Ascending aorta (tissue), 2 donors: ENCODE measurements around the gene PSME1. TPM values are rescaled to one million over a fixed set of nuclear protein-coding genes. Genes with fewer than 3 reads are reported as not detected.

Source experiments
- DNase-seq, 2 donors: peaks; one replicate each; pipeline ENCODE4 v3.0.0-alpha.2; 2019; ENCODE audit warnings: low spot score in 2 of 2
- H3K27ac ChIP-seq, 2 donors: fragments of 200-600 bp; sonication (generic); one replicate each; pipeline ENCODE4 v1.5.1; 2016 to 2017; ENCODE audit warnings: mild to moderate bottlenecking in 1 of 2
- H3K27me3 ChIP-seq: fragments of 200-600 bp; sonication (generic); one replicate; pipeline ENCODE4 v1.5.1; 2017
- H3K36me3 ChIP-seq, 2 donors: fragments of 200-600 bp; sonication (generic); one replicate each; pipeline ENCODE4 v1.5.1; 2016
- H3K4me1 ChIP-seq, 2 donors: fragments of 200-600 bp; sonication (generic); one replicate each; pipeline ENCODE4 v1.5.1; 2016 to 2017; ENCODE audit warnings: mild to moderate bottlenecking in 1 of 2
- H3K4me3 ChIP-seq, 2 donors: fragments of 200-600 bp; sonication (generic); one replicate each; pipeline ENCODE4 v1.5.1; 2016 to 2017; ENCODE audit warnings: mild to moderate bottlenecking in 1 of 2
- H3K9me3 ChIP-seq, 2 donors: fragments of 200-600 bp; sonication (generic); one replicate each; pipeline ENCODE4 v1.5.1; 2016
- intact Hi-C: fragments of 100-400 bp; cut with DNase I; formaldehyde crosslinking; loops from one replicate; pipeline ENCODE4 v1.15.1; 2023
- total RNA-seq: library from RNA; depleted of rRNA; stranded (reverse); fragments of >200 nt; gene quantifications from one replicate; pipeline ENCODE4 v1.1.0, GENCODE V29; 2016
- TF ChIP-seq, protein P1 (sequence below), 3 experiments: fragments of 200-600 bp in 2 of 3; fragments of 450-650 bp in 1 of 3; sonication (generic) in 2 of 3; IDR thresholded peaks; one replicate each; pipeline ENCODE4 v1.5.1; 2016 to 2019; ENCODE audit warnings: antibody characterized with exemption in 3 of 3, mild to moderate bottlenecking in 1 of 3, moderate library complexity in 1 of 3

PSME1 gene
- total RNA-seq, 1 donor from 2014 or later: 55.5 TPM

DNA sequence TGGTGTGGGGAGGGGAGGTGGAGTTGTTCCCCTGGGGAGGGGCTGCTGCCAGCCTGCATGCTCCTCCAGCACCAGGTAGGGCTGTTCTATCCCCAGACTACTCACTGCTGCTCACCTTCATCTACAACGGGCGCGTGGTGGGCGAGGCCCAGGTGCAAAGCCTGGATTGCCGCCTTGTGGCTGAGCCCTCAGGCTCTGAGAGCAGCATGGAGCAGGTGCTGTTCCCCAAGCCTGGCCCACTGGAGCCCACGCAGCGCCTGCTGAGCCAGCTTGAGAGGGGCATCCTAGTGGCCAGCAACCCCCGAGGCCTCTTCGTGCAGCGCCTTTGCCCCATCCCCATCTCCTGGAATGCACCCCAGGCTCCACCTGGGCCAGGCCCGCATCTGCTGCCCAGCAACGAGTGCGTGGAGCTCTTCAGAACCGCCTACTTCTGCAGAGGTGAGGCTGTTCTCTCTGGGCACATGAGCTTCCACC lies 28.6 kb downstream of the PSME1 start:
- no peak overlapping the region for H3K27ac ChIP-seq
- no peak for DNase-seq
- intact Hi-C loops: no loop called here
- TF ChIP-seq, protein P1, sequence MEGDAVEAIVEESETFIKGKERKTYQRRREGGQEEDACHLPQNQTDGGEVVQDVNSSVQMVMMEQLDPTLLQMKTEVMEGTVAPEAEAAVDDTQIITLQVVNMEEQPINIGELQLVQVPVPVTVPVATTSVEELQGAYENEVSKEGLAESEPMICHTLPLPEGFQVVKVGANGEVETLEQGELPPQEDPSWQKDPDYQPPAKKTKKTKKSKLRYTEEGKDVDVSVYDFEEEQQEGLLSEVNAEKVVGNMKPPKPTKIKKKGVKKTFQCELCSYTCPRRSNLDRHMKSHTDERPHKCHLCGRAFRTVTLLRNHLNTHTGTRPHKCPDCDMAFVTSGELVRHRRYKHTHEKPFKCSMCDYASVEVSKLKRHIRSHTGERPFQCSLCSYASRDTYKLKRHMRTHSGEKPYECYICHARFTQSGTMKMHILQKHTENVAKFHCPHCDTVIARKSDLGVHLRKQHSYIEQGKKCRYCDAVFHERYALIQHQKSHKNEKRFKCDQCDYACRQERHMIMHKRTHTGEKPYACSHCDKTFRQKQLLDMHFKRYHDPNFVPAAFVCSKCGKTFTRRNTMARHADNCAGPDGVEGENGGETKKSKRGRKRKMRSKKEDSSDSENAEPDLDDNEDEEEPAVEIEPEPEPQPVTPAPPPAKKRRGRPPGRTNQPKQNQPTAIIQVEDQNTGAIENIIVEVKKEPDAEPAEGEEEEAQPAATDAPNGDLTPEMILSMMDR (IDR thresholded peaks at IDR 0.05): no peak
- no peaks in the 10 kb centered on the region for H3K27me3 ChIP-seq
- no peak overlapping the region for H3K4me3 ChIP-seq
- peaks cover 50 to 64% of the 10 kb centered on the region in 2 donors for H3K36me3 ChIP-seq
- H3K9me3 ChIP-seq: no peaks in the 10 kb centered on the region
- peaks cover 9 to 12% of the 10 kb centered on the region in 2 donors for H3K4me1 ChIP-seq

DNA sequence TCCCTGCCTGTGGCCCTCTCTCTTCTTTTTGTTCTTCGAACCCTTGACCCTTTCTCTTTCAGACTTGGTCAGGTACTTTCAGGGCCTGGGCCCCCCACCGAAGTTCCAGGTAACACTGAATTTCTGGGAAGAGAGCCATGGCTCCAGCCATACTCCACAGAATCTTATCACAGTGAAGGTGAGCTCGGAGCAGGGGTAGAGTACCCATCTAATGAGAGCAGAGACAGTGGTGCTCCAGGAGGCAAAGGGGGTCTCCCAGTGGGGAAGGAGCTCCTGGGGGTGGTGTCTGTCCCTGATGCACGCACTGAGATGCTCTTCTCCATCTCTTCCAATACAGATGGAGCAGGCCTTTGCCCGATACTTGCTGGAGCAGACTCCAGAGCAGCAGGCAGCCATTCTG lies 29.8 kb downstream of the PSME1 start:
- Histone ChIP-seq H3K4me1 (peaks cover 9 to 12% of the 10 kb centered on the region in 2 donors), H3K4me3 (no peak overlapping the region), H3K27ac (no peak overlapping the region), H3K36me3 (peaks cover 50 to 56% of the 10 kb centered on the region in 2 donors), H3K27me3 (no peaks in the 10 kb centered on the region), H3K9me3 (no peaks in the 10 kb centered on the region)
- intact Hi-C loops: no loop called here
- TF ChIP-seq, protein P1 (IDR thresholded peaks at IDR 0.05): no peak
- no peak for DNase-seq

DNA sequence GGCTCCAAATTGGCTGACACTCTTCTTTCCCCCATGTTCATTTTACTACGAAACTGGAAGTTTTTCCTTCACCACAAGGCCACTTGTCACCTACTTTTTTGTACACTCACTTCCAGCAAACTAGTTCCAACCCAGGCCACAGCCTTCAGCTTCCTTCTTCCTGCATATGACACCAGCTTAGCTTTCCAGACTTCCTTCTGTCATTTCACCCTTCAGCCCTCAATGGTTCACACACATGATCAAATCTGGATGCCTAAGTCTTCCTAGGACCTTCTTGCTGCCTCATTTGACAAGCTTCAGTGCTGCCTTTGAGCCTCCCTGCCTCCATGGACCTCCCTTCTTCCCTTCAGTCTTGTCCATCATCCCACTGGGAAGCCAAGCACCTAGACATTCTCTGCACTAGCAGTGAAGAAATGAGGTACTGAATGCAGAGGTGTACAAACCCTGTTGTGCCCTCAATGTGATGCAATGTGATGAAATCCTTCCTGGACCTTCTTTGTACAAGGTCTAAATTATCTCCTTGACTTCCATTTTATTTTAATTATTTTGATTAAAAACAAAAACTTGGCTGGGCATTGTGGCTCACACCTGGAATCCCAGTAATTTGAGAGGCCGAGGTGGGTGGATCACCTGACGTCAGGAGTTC lies 31.6 kb downstream of the PSME1 start:
- TF ChIP-seq, protein P1 (IDR thresholded peaks at IDR 0.05): no peak

DNA sequence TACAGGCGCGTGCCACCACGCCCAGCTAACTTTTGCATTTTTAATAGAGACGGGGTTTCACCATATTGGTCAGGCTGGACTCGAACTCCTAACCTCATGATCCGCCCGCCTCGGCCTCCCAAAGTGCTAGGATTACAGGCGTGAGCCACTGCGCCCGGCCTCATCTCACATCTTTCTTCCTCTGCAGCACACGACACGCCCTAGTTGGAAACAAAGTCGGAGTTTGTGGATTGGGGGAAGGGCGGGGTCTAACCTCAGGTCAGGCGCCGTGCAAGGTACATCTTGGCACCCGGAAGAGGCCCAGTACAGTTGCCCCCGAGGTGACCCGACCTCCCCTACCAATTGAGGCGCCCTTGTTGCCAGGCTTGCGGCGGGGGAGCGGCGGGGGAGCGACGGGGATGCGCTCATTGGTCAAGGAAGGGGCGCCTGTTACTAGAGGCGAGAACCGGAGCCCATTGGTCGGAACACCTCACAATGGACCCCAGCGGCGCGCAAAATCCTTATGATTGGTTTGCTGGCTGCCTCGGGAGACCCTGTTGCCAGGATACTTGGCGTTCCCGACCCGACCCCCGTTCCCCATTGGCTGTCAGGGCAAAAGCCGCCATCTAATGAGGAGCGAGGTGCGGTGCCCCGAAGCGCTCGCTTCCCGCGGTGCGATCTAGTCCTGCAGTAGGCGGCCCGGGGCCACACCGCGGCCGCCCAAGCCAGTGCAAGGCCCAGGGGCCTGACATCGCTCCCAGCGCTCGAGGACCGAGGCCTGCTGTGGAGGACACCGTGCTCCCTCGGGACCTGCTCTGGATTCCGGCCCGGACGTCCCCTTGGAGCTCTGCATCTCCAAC lies 35.6 kb downstream of the PSME1 start, which contains the start of gene REC8:
Gene REC8, plus strand, starts transcription at position 659 of the 839 bp plus-strand sequence. CDS start 473 bp downstream, outside the sequence.
- peak within 1 kb of the TSS; percentile 27 to 58 for H3K4me3 ChIP-seq
- peaks cover 9 to 19% of the 10 kb centered on the region in 2 donors for H3K36me3 ChIP-seq
- TF ChIP-seq, protein P1 (IDR thresholded peaks at IDR 0.05): no peak

More for the DNA sequence above, 31.6 kb downstream of the PSME1 start:
- no peak for DNase-seq
- H3K4me1 ChIP-seq: peaks cover 8 to 12% of the 10 kb centered on the region in 2 donors
- H3K36me3 ChIP-seq: peaks cover 49 to 56% of the 10 kb centered on the region in 2 donors
- H3K27ac ChIP-seq: no peak overlapping the region
- no peaks in the 10 kb centered on the region for H3K9me3 ChIP-seq
- no peaks in the 10 kb centered on the region for H3K27me3 ChIP-seq
- intact Hi-C loops: no loop called here
- H3K4me3 ChIP-seq: no peak overlapping the region

DNA sequence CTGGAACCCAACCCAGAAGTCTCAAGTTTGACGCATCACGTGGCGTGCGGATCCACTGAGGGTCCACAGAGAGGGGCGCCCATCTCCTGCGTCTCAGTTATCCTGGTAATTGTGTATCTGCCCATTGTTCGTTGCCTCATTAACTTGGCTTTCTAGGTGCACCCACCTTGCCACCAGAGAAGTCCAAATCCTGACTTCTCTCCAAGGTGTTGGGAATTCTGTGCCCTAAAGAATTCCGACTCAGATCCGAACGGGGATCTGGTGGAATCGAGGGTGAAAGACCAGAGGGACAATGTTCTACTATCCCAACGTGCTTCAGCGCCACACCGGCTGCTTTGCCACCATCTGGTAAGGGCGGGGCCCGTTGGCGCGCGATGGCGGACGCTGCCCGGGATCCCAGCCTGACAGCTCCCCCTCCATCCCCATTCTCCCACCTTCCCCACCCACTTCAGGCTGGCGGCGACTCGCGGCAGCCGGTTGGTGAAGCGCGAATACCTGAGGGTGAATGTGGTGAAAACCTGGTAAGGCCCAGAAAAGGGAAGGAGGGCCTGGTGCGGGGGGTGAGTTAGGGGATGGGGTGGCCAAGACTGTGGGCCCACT lies 36.4 kb downstream of the PSME1 start:
- TF ChIP-seq, protein P1 (IDR thresholded peaks at IDR 0.05): no peak
- Histone ChIP-seq H3K27ac (peak overlapping the region in 1 of 2 donors; percentile 18), H3K4me3 (peak overlapping the region; percentile 27 to 58), H3K36me3 (peaks cover 5 to 20% of the 10 kb centered on the region in 2 donors), H3K27me3 (no peaks in the 10 kb centered on the region), H3K4me1 (peaks cover 2 to 6% of the 10 kb centered on the region in 2 donors), H3K9me3 (no peaks in the 10 kb centered on the region)
- no peak for DNase-seq
- intact Hi-C loops: no loop called here

More for the DNA sequence above, 35.6 kb downstream of the PSME1 start, which contains the start of gene REC8:
- Histone ChIP-seq H3K27me3 (no peaks in the 10 kb centered on the region), H3K27ac (peak within 1 kb of the TSS; percentile 1 to 18), H3K9me3 (no peaks in the 10 kb centered on the region), H3K4me1 (peaks cover 2 to 6% of the 10 kb centered on the region in 2 donors)
- intact Hi-C loops: no loop called here
- peak; percentile 38 to 85 for DNase-seq
